Endodermal cell (in vitro differentiated cells): Measurements from ENCODE around the gene RPS4Y1. TPM values are rescaled to one million over a fixed set of nuclear protein-coding genes. Genes with fewer than 3 reads are reported as not detected.
A peak's percentile ranks its signal among the peaks of the same experiment; 100 is the strongest.

Source experiments
- DNase-seq: peaks from one replicate; pipeline ENCODE4 v3.0.0-alpha.2; 2017
- H3K27ac ChIP-seq: 2 replicates; pipeline ENCODE4 v1.5.1; 2013; ENCODE audit warnings: mild to moderate bottlenecking, low read depth, low read length, moderate library complexity
- H3K27me3 ChIP-seq: 2 replicates; pipeline ENCODE4 v1.6.1; 2013; ENCODE audit warnings: mild to moderate bottlenecking, low read length, moderate library complexity; ENCODE audit not compliant: insufficient read depth, control insufficient read depth, poor library complexity, severe bottlenecking
- H3K36me3 ChIP-seq: 2 replicates; pipeline ENCODE4 v1.7.0; 2013; ENCODE audit warnings: mild to moderate bottlenecking, low read length, moderate library complexity; ENCODE audit not compliant: control insufficient read depth, insufficient read depth
- H3K4me1 ChIP-seq: one replicate; pipeline ENCODE4 v1.7.0; 2013; ENCODE audit warnings: low read length; ENCODE audit not compliant: control insufficient read depth, insufficient read depth
- H3K4me3 ChIP-seq: 2 replicates; pipeline ENCODE4 v1.5.1; 2013; ENCODE audit warnings: mild to moderate bottlenecking, low read length, moderate library complexity
- H3K9ac ChIP-seq: 2 replicates; pipeline ENCODE4 v1.6.1; 2013; ENCODE audit warnings: mild to moderate bottlenecking, low read length, moderate library complexity; ENCODE audit not compliant: poor library complexity, severe bottlenecking; ENCODE audit errors: extremely low read depth
- H3K9me3 ChIP-seq: 2 replicates; pipeline ENCODE4 v1.6.1; 2013; ENCODE audit warnings: mild to moderate bottlenecking, low read length, moderate library complexity; ENCODE audit not compliant: control insufficient read depth
- H3K27ac Mint-ChIP-seq: 2 replicates; pipeline ENCODE4 v1.8.0; 2020; ENCODE audit warnings: mixed read lengths
- H3K27me3 Mint-ChIP-seq: 2 replicates; pipeline ENCODE4 v1.8.0; 2021; ENCODE audit warnings: mild to moderate bottlenecking, mixed read lengths; ENCODE audit not compliant: insufficient read depth
- H3K36me3 Mint-ChIP-seq: 2 replicates; pipeline ENCODE4 v1.8.0; 2020; ENCODE audit warnings: low read depth, mixed read lengths
- H3K4me1 Mint-ChIP-seq: 2 replicates; pipeline ENCODE4 v1.8.0; 2020; ENCODE audit warnings: mixed read lengths
- H3K4me3 Mint-ChIP-seq: 2 replicates; pipeline ENCODE4 v1.8.0; 2020; ENCODE audit warnings: mild to moderate bottlenecking, moderate library complexity, mixed read lengths
- H3K9me3 Mint-ChIP-seq: 2 replicates; pipeline ENCODE4 v1.8.0; 2020; ENCODE audit warnings: mild to moderate bottlenecking, mixed read lengths
- CTCF ChIP-seq: fragments of 200-600 bp; sonication (generic); conservative IDR thresholded peaks from 2 replicates; pipeline ENCODE4 v1.5.0; 2021; ENCODE audit warnings: antibody characterized with exemption, mild to moderate bottlenecking
- WGBS, 2 experiments: methylation state at CpG; one replicate each; pipeline versions ENCODE4 v1.1.5 to v1.1.7; 2013; ENCODE audit warnings: missing lambda C conversion rate in 2 of 2, mixed read lengths in 1 of 2; ENCODE audit not compliant: insufficient coverage in 1 of 2, insufficient read length in 1 of 2; 5-methylcytosine and 5-hydroxymethylcytosine counted together
- total RNA-seq, 2 donors: library from RNA; stranded (reverse); fragmentation: NEBNext Ultra II Directional in 1 of 2; extraction: Animal tissue kit (Norgen Biotek cat#: 25700) in 1 of 2; gene quantifications; 2 replicates in 1 of 2; 3 replicates in 1 of 2; pipeline ENCODE4 v1.2.1, GENCODE V29; 2021

The RPS4Y1 gene
- total RNA-seq, 2 donors from 2014 or later: 348 TPM; not detected in 1

GRCh38 chrY:2837932-2838331, 3.5 kb upstream of the RPS4Y1 start:
- Mint-ChIP-seq H3K27me3 (no peaks in the 10 kb centered on the region), H3K4me1 (no peaks in the 10 kb centered on the region), H3K9me3 (no peaks in the 10 kb centered on the region), H3K4me3 (no peak overlapping the region), H3K36me3 (no peaks in the 10 kb centered on the region), H3K27ac (no peak overlapping the region)
- TF ChIP-seq CTCF: no peak
- Histone ChIP-seq H3K27me3 (no peaks in the 10 kb centered on the region), H3K9me3 (no peaks in the 10 kb centered on the region), H3K36me3 (peaks cover 2% of the 10 kb centered on the region), H3K4me3 (no peak overlapping the region), H3K4me1 (peaks cover 7% of the 10 kb centered on the region), H3K9ac (no peak overlapping the region), H3K27ac (no peak overlapping the region)
- WGBS, 2 experiments: 89% methylated on average over 1 of the region's 1 CpG; no CpG with 5 or more reads in 1 of the 2 experiments
- DNase-seq: no peak

- Mint-ChIP-seq H3K4me3 (no peak overlapping the region), H3K27ac (no peak overlapping the region), H3K36me3 (no peaks in the 10 kb centered on the region), H3K9me3 (no peaks in the 10 kb centered on the region), H3K27me3 (no peaks in the 10 kb centered on the region), H3K4me1 (no peaks in the 10 kb centered on the region)
- DNase-seq: no peak
- no peaks in the 10 kb centered on the region for H3K27me3 ChIP-seq
- WGBS, 2 experiments: 98% methylated on average over 4 of the region's 4 CpGs; no CpG with 5 or more reads in 1 of the 2 experiments
- no peaks in the 10 kb centered on the region for H3K9me3 ChIP-seq
- peak overlapping the region; percentile 85 for H3K4me3 ChIP-seq
- H3K36me3 ChIP-seq: peaks cover 87% of the 10 kb centered on the region
- no peak overlapping the region for H3K9ac ChIP-seq
- H3K4me1 ChIP-seq: no peaks in the 10 kb centered on the region
- no peak overlapping the region for H3K27ac ChIP-seq
- TF ChIP-seq CTCF: no peak
Observed at GRCh38 chrY:2846791-2847190, 5.4 kb downstream of the RPS4Y1 start.

DNA sequence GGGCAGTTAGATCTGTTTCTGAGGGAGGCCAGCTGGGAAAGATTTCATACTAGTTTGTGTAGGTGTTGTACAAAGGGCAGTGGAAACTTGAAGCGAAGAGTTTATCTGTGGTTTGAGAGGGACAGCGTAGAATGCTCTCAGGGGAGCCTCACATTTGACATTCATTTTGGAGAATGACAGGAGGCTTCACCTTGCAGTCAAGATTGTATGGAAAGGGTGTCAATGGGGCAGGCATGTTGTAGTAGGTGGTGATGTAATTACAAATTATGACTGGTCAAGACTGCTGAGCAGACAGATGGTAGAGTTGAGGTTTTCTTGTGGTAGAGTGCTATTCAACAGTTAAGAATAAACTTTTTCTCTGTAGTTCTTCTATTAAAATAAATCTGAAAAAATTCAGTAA, 7.0 kb downstream of the RPS4Y1 start:
- H3K27me3 ChIP-seq: no peaks in the 10 kb centered on the region
- H3K36me3 Mint-ChIP-seq: no peaks in the 10 kb centered on the region
- no peaks in the 10 kb centered on the region for H3K27me3 Mint-ChIP-seq
- no peaks in the 10 kb centered on the region for H3K9me3 Mint-ChIP-seq
- H3K9me3 ChIP-seq: no peaks in the 10 kb centered on the region
- no peak overlapping the region for H3K9ac ChIP-seq
- no peak overlapping the region for H3K4me3 Mint-ChIP-seq
- no peak for DNase-seq
- H3K4me1 ChIP-seq: peaks cover 4% of the 10 kb centered on the region
- no peak overlapping the region for H3K27ac ChIP-seq
- no peak overlapping the region for H3K27ac Mint-ChIP-seq
- H3K4me3 ChIP-seq: no peak overlapping the region
- H3K4me1 Mint-ChIP-seq: no peaks in the 10 kb centered on the region
- TF ChIP-seq CTCF: no peak
- WGBS, 2 experiments: 94 to 100% methylated on average over 1 to 2 of the region's 2 CpGs
- H3K36me3 ChIP-seq: peaks cover 96% of the 10 kb centered on the region
